Measurements from ENCODE around the gene SERPINB5. TPM values are rescaled to one million over a fixed set of nuclear protein-coding genes. Genes with fewer than 3 reads are reported as not detected.

SERPINB5 gene
- total RNA-seq, 2 donors from 2014 or later = not detected

GRCh38 chr18:63518178-63519012 lies 41.6 kb downstream of the SERPINB5 start:
- H3K36me3 Mint-ChIP-seq = no peaks in the 10 kb centered on the region
- DNase-seq (ENCODE audit: low spot score) = peak; percentile 75

DNA sequence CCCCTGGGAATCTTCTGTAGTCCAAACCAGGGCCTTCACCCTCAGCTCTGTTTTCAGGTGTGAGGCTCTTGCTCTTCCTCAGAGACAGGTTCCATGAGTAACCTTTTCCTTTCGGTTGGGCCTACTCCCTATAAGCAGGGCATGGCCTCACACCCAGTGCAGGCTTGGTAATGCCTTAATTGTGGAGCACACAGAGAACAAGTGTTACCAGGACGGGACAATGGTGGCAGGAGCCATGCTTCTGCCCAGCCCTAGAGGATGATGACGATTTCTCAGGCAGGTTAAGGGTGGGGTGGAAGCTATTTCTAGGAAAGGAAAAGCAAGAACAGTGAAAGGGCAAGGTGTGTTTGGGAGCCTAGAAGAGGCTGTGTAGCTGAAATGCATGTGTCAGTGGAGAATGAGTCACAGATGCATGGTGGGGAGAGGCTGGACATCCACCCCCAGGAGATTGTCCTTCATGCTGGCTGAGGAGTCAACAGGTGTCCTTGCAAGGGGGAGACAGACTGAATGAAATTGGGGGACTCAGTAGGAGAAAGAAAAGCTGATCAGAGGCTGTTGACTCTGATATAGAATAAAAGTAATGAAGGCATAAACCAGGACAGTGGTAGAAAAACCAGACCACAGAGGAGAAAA lies 43.4 kb downstream of the SERPINB5 start:
- H3K4me1 Mint-ChIP-seq (ENCODE audit: low read depth in 2 of 2) = peaks cover 0 to 4% of the 10 kb centered on the region in 2 donors
- no peak for DNase-seq (ENCODE audit: low spot score)
- H3K36me3 Mint-ChIP-seq = no peaks in the 10 kb centered on the region
- ATAC-seq = peak in 1 of 2 donors; percentile 28
- H3K27ac Mint-ChIP-seq = no peak overlapping the region
- peaks cover 17 to 31% of the 10 kb centered on the region in 2 donors for H3K27me3 Mint-ChIP-seq
- H3K4me3 Mint-ChIP-seq = no peak overlapping the region
- no peaks in the 10 kb centered on the region for H3K9me3 Mint-ChIP-seq

More at GRCh38 chr18:63518178-63519012, 41.6 kb downstream of the SERPINB5 start:
- Mint-ChIP-seq H3K27me3 (peaks cover 15 to 32% of the 10 kb centered on the region in 2 donors), H3K9me3 (no peaks in the 10 kb centered on the region), H3K27ac (no peak overlapping the region), H3K4me3 (no peak overlapping the region), H3K4me1 (ENCODE audit: low read depth in 2 of 2) (peaks cover 0 to 4% of the 10 kb centered on the region in 2 donors)
- ATAC-seq = peak; percentile 77 to 82

DNA sequence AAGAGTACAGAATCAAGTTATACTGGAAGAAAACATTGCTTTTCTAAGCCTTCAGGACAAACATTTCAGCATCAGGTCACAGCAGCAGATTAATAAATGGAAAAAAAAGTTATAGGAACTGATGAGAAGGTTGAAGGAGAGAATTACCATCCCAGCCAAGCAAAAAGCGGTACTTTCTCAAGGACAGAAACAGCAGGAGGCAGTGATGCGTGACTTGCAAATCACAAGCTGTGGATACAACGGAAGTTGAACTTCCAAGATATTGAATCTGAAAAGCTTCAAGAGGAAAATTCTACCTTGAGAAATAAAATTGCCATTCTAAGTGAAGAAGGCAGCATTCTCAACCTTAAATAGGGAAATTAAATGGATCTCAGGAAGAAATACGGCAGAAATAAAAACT lies 46.9 kb downstream of the SERPINB5 start:
- Mint-ChIP-seq H3K9me3 (no peaks in the 10 kb centered on the region), H3K4me1 (ENCODE audit: low read depth in 2 of 2) (no peaks in the 10 kb centered on the region), H3K36me3 (no peaks in the 10 kb centered on the region), H3K27ac (no peak overlapping the region), H3K27me3 (peaks cover 14 to 27% of the 10 kb centered on the region in 2 donors), H3K4me3 (no peak overlapping the region)
- ATAC-seq (no peak), DNase-seq (ENCODE audit: low spot score) (no peak)

DNA sequence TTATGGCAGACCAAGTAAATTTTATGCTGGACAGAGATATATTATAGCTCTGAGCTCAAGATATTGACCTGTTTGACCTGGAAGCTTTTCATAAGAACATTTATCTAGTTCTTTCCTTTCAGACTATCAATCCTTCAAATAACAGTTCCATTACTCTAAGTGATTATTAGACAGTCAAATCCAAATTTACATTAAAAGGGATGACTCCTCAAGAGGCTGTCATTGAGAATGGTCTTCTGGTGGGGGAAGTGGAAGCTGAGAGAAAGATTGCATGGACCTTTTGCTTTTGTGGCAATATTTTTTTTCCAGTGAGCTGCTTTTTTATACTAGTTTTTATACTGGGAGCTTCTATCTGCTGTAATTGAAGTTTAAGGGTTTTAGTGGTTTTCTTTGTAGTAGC lies 50.5 kb downstream of the SERPINB5 start:
- DNase-seq (ENCODE audit: low spot score) = no peak
- Mint-ChIP-seq H3K27ac (no peak overlapping the region), H3K27me3 (peaks cover 13 to 20% of the 10 kb centered on the region in 2 donors), H3K9me3 (no peaks in the 10 kb centered on the region), H3K4me3 (no peak overlapping the region), H3K36me3 (no peaks in the 10 kb centered on the region), H3K4me1 (ENCODE audit: low read depth in 2 of 2) (no peaks in the 10 kb centered on the region)
- ATAC-seq = no peak

- no peak overlapping the region for H3K27ac Mint-ChIP-seq
- no peaks in the 10 kb centered on the region for H3K9me3 Mint-ChIP-seq
- no peaks in the 10 kb centered on the region for H3K36me3 Mint-ChIP-seq
- DNase-seq (ENCODE audit: low spot score) = no peak
- peaks cover 8 to 12% of the 10 kb centered on the region in 2 donors for H3K27me3 Mint-ChIP-seq
- ATAC-seq = no peak
- H3K4me1 Mint-ChIP-seq (ENCODE audit: low read depth in 2 of 2) = no peaks in the 10 kb centered on the region
- no peak overlapping the region for H3K4me3 Mint-ChIP-seq
Observed at GRCh38 chr18:63528863-63529492, 52.2 kb downstream of the SERPINB5 start.

DNA sequence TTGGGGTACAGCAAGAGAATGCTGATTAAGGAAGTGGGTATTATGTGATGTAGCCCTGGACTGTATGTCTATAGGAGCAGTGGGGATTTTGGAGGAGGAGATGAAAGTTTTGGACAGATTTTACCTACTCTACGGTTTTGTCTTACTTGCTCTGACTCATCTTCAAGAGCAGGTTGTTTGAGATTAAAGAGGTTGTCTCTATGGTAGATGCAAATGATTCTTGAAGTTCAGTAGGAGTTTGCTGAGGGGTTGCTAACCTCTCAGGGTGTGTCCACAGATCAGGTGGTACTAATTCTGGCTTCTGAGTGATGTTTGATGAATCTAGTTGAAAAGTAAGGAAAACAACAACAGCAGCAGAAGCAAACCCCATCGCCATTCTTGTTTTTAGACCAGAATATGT lies 55.7 kb downstream of the SERPINB5 start:
- Mint-ChIP-seq H3K4me3 (no peak overlapping the region), H3K4me1 (ENCODE audit: low read depth in 2 of 2) (peaks cover 5 to 7% of the 10 kb centered on the region in 2 donors), H3K36me3 (no peaks in the 10 kb centered on the region), H3K27me3 (peaks cover 6 to 12% of the 10 kb centered on the region in 2 donors), H3K9me3 (no peaks in the 10 kb centered on the region), H3K27ac (peak overlapping the region in 1 of 2 donors; percentile 32)
- DNase-seq (ENCODE audit: low spot score) (no peak), ATAC-seq (no peak)

DNA sequence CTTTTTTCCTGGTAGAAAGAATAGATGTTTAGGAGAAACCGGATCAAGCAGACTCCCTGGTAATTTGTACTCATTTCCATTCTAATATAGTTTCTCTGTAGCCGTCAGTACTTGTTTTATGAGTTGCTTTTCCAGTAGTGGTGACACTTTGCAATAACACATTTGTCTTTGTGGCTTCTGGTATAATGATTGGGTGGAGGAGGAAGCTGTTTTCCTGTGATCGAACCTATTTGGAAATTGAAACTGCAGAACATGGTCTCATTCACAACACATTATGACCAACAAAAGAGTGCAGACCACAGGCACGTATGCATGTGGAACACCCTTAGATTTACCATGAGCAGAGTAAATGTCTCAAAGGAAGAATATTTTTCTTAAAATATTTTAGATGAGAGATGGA lies 57.9 kb downstream of the SERPINB5 start:
- Mint-ChIP-seq H3K27ac (peak overlapping the region; percentile 35 to 57), H3K36me3 (no peaks in the 10 kb centered on the region), H3K4me1 (ENCODE audit: low read depth in 2 of 2) (peaks cover 5 to 7% of the 10 kb centered on the region in 2 donors), H3K9me3 (no peaks in the 10 kb centered on the region), H3K27me3 (peaks cover 4 to 5% of the 10 kb centered on the region in 2 donors), H3K4me3 (peak overlapping the region; percentile 32)
- DNase-seq (ENCODE audit: low spot score) (no peak), ATAC-seq (peak; percentile 83 to 88)

- DNase-seq (ENCODE audit: low spot score) = no peak
- Mint-ChIP-seq H3K27ac (no peak overlapping the region), H3K9me3 (no peaks in the 10 kb centered on the region), H3K27me3 (peaks cover 15 to 20% of the 10 kb centered on the region in 2 donors), H3K36me3 (no peaks in the 10 kb centered on the region), H3K4me1 (ENCODE audit: low read depth in 2 of 2) (no peaks in the 10 kb centered on the region), H3K4me3 (no peak overlapping the region)
- no peak for ATAC-seq
Observed at GRCh38 chr18:63539904-63540510, 63.2 kb downstream of the SERPINB5 start.

- DNase-seq (ENCODE audit: low spot score) (no peak), ATAC-seq (no peak)
- Mint-ChIP-seq H3K4me3 (no peak within 1 kb of the TSS), H3K36me3 (no peaks in the 10 kb centered on the region), H3K4me1 (ENCODE audit: low read depth in 2 of 2) (no peaks in the 10 kb centered on the region), H3K27ac (no peak within 1 kb of the TSS), H3K9me3 (no peaks in the 10 kb centered on the region), H3K27me3 (peaks cover 21 to 33% of the 10 kb centered on the region in 2 donors)
Observed at GRCh38 chr18:63542069-63542468, 65.3 kb downstream of the SERPINB5 start, which contains the start of gene SERPINB12. SERPINB12 (plus strand) TSS chr18:63542369; CDS start chr18:63556160, 13,791 bp downstream.

GRCh38 chr18:63544017-63544416 lies 67.3 kb downstream of the SERPINB5 start:
- DNase-seq (ENCODE audit: low spot score) = no peak
- no peaks in the 10 kb centered on the region for H3K36me3 Mint-ChIP-seq
- no peaks in the 10 kb centered on the region for H3K4me1 Mint-ChIP-seq (ENCODE audit: low read depth in 2 of 2)
- ATAC-seq = no peak
- peaks cover 22 to 37% of the 10 kb centered on the region in 2 donors for H3K27me3 Mint-ChIP-seq
- no peaks in the 10 kb centered on the region for H3K9me3 Mint-ChIP-seq
- H3K27ac Mint-ChIP-seq = no peak overlapping the region
- no peak overlapping the region for H3K4me3 Mint-ChIP-seq

- Mint-ChIP-seq H3K4me1 (ENCODE audit: low read depth in 2 of 2) (no peaks in the 10 kb centered on the region), H3K4me3 (no peak overlapping the region), H3K36me3 (no peaks in the 10 kb centered on the region), H3K9me3 (no peaks in the 10 kb centered on the region), H3K27ac (no peak overlapping the region), H3K27me3 (peaks cover 19 to 33% of the 10 kb centered on the region in 2 donors)
- DNase-seq (ENCODE audit: low spot score) (no peak), ATAC-seq (no peak)
Observed at GRCh38 chr18:63545000-63545399, 68.2 kb downstream of the SERPINB5 start.

- ATAC-seq (no peak), DNase-seq (ENCODE audit: low spot score) (no peak)
- H3K4me1 Mint-ChIP-seq (ENCODE audit: low read depth in 2 of 2) = no peaks in the 10 kb centered on the region
- H3K4me3 Mint-ChIP-seq = no peak overlapping the region
- no peak overlapping the region for H3K27ac Mint-ChIP-seq
- H3K36me3 Mint-ChIP-seq = no peaks in the 10 kb centered on the region
- H3K9me3 Mint-ChIP-seq = no peaks in the 10 kb centered on the region
- H3K27me3 Mint-ChIP-seq = peaks cover 20 to 36% of the 10 kb centered on the region in 2 donors
Observed at GRCh38 chr18:63550068-63550467, 73.3 kb downstream of the SERPINB5 start.

DNA sequence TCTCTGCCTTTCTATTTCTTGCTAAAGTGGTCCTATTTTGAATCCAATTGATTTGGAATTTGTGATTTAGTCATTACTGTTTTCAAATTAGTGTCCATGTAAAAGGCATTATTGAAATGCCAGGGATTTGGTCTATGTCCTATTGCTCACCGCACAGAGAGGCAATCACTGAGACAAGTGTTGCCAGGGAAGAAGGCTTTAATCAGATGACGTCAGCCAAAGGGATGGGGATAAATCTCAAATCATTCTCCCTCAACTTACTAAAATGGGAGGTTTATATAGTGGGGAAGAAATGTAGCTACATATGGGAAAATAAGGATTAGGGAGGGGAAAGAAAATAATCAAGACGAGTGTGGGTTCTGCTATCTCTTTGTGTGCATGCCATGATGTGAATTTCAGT lies 75.0 kb downstream of the SERPINB5 start:
- no peak for ATAC-seq
- Mint-ChIP-seq H3K9me3 (no peaks in the 10 kb centered on the region), H3K4me1 (ENCODE audit: low read depth in 2 of 2) (no peaks in the 10 kb centered on the region), H3K4me3 (no peak overlapping the region), H3K36me3 (no peaks in the 10 kb centered on the region), H3K27ac (no peak overlapping the region), H3K27me3 (peaks cover 16 to 27% of the 10 kb centered on the region in 2 donors)
- no peak for DNase-seq (ENCODE audit: low spot score)
